ENCODE results near the gene KRT80.
A peak's percentile ranks its signal among the peaks of the same experiment; 100 is the strongest.
"Not testable (repeated sequence)": the region's sequence is repeated elsewhere in the genome, so short reads cannot be mapped to it uniquely, and the experiment has no call there.

Gene KRT80

DNA sequence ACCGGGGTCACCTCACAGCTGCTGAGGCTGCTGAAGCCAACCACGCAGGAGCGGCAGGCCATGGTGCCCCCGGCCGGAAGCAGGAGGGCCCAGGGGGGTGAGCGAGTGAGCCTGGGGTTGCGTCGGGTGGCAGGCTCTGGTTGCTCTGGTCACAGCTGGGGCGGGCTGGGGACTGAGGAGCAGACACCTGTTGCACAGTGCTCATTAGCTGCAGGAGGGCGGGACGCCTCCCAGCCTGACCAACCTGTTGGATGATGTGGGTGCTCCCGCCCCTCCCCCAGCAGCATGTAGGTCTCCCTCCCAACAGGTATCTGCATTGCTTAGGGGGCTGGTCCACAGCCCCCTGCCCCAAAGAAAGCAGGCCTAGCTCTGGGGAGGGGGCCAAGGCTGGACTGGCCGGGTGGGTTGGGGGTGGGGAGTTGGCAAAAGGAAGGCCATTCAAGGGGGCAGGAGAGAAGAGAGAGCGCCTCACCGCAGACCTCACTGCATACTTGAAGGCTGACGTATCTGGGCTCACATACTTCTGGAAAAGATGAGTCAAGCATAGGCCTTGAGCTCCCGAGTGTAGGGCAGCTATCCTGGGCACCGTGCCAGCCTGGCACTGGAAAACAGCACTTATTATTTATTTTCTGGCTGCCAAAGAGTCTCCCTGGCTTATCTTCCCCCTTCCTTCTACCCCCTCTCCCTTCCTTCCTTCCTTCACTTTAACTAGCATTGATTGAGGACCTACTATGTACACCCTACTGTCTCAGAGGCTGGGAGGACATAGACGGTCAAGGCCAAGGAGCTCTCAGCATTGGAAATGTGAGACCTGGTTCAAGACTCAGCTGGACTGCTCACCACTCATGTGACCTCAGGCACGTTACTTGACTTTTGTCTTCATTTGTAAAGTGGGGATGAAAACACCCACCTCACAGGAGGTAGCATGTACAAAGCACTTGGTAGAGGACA is at the start of gene KRT80:
TSS of gene KRT80 (minus strand) at position 174 of the 951 bp plus-strand sequence. CDS start at position 62, 112 bp downstream.
- DNase-seq, result peak; percentile 10 to 11

DNA sequence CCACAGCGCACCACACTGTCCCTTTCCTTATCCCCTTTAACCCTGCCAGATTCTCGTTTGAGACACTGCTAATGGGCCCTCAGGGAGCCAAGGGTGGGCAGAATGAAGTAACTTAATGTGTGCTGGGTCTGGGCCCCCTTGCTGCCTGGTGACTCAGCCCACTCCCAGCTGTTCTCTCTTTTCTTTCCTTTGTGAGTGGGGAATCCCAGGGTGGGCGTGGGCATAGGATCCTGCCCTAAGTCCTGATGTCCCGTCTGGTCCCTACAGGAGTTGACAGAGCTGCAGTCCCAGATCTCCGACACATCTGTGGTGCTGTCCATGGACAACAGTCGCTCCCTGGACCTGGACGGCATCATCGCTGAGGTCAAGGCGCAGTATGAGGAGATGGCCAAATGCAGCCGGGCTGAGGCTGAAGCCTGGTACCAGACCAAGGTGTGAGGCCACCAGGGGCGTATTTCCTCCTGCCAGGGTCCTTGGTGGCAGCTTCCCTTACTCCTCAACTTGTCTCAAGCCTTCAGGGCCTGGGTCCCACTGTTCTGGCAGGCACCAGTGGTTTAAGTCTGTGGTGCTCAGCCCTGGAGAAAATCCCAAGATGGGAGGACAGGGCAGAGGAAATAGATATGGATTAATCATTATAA is 49.5 kb upstream of the KRT80 start:
- DNase-seq, result no peak

- DNase-seq, result not testable (repeated sequence)
Observed at GRCh38 chr12:52240247-52240646, 48.4 kb upstream of the KRT80 start.

GRCh38 chr12:52239767-52240166 is 48.0 kb upstream of the KRT80 start:
- no peak for DNase-seq

GRCh38 chr12:52238916-52239646 is 47.3 kb upstream of the KRT80 start:
- DNase-seq, result no peak

- DNase-seq, result no peak
Observed at GRCh38 chr12:52238207-52238840, 46.5 kb upstream of the KRT80 start.

- no peak for DNase-seq
Observed at GRCh38 chr12:52236386-52237050, 44.7 kb upstream of the KRT80 start.

- DNase-seq, result no peak
Observed at GRCh38 chr12:52235822-52236361, 44.1 kb upstream of the KRT80 start.

DNA sequence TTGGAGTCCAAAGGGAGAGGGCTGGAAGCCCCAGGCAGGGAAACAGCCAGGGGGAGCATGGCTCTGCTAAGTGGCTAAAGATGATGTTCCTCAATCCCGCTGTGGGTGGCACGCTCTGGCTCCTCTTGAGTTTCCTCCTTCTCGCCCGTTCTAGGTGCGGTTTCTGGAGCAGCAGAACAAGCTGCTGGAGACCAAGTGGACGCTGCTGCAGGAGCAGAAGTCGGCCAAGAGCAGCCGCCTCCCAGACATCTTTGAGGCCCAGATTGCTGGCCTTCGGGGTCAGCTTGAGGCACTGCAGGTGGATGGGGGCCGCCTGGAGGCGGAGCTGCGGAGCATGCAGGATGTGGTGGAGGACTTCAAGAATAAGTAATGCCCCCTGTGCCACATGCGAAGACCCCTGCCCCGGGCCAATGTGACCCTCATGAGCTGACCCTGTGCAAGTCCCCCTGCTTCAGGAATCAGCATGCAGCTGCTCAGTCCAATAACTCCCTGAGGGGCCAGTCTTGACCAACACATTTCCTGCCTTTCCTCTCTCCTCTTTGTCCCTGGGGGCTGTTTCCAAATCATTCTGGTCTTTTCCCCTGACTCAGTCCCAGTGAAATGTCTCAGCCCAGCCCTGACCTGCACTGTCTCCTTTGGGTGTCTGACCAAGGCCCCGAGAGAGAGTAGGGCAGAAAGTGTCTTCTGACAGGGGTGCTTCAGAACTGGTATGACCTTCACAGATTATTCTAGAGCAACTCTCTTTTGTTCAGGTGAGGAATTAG is 43.4 kb upstream of the KRT80 start:
- DNase-seq, result no peak

- no peak for DNase-seq
Observed at GRCh38 chr12:52234223-52234810, 42.5 kb upstream of the KRT80 start.

DNA sequence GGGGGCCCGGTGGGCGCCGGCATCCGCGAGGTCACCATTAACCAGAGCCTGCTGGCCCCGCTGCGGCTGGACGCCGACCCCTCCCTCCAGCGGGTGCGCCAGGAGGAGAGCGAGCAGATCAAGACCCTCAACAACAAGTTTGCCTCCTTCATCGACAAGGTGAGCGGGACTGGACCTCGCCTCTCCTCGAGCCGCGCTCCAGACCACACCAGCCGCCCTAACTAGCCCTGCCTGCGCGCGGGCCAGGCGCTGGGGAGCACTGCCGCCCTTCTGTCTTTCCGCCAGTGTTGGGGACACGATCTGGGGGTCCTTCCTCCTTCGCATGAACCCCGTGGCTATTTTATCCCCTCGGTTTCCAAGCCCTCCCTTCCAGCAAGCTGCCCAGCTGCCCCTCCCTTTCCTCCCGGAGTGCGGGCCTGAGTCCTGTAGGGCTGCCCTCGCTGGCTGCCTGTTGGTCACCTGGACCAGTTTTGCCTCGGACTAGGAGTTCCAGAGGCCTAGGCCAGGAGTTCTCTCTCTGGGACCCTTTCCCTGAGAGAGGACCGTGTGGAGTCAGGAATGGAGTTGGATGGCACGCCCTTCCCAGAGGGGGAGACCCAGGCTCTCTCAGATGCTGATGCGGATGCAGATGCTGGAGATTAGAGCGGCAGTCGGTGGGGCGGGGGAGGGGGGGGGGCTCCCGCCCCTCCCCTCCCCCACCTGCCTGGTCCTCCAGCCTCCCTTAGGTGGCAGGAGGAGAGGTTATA is 41.8 kb upstream of the KRT80 start:
- DNase-seq, result no peak

GRCh38 chr12:52232674-52233461 is 41.1 kb upstream of the KRT80 start, which contains the start of gene KRT7:
Gene KRT7 (plus strand): TSS chr12:52233243. CDS start chr12:52233297, 54 bp downstream.
- DNase-seq, result no peak

GRCh38 chr12:52232203-52232673 is 40.4 kb upstream of the KRT80 start:
- no peak for DNase-seq

GRCh38 chr12:52231305-52232202 is 39.7 kb upstream of the KRT80 start:
- no peak for DNase-seq

- no peak for DNase-seq
Observed at GRCh38 chr12:52230364-52231281, 38.8 kb upstream of the KRT80 start.

DNA sequence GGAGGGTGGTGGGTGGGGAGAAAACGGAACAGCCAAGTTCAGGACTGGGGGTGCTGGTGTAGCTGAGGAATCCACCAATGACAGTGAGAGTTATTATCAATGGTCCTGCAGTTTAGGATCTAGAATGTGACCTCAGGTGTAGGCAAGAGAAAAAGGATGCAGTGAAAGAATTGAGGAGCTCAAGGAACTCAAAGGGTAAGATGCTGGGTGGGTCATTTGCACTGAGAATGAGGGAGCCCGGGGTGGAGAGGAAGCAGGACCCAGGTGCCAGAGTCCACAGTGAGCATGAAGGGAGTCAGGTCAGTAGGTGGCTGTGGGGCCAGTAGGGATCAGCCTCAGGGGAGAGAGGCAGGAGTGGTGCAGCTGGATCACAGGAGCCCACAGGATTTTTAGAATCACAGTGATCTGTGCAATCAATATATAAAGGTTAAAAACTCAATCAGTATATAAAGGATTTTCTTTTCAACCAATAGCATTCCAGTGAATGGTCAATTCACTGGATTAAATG is 38.1 kb upstream of the KRT80 start:
- DNase-seq, result no peak

Measured in activated CD4-positive, alpha-beta T cell treated with anti-CD3 and anti-CD28 coated beads, Interleukin-2, amount 50 U/mL, for 4 hours (primary cell).